Activated CD8-positive, alpha-beta memory T cell treated with anti-CD3 and anti-CD28 coated beads, Interleukin-2, amount 50 U/mL, for 4 hours (primary cell): ENCODE measurements around the gene PTPRN2.
"Not testable (repeated sequence)": the region's sequence is repeated elsewhere in the genome, so short reads cannot be mapped to it uniquely, and the experiment has no call there.

Experiments used
- DNase-seq: peaks from one replicate; pipeline ENCODE4 v3.0.0-alpha.2; 2020

The PTPRN2 gene

GRCh38 chr7:158257516-158258410 lies 329.9 kb downstream of the PTPRN2 start:
- no peak for DNase-seq

GRCh38 chr7:158257001-158257400 lies 330.6 kb downstream of the PTPRN2 start:
- DNase-seq = no peak

GRCh38 chr7:158256091-158256816 lies 331.4 kb downstream of the PTPRN2 start:
- DNase-seq = no peak

- DNase-seq = no peak
These were observed 332.1 kb downstream of the PTPRN2 start for GRCh38 chr7:158255558-158255957.

- no peak for DNase-seq
These were observed 332.5 kb downstream of the PTPRN2 start for GRCh38 chr7:158255156-158255555.

GRCh38 chr7:158253670-158254045 lies 334.0 kb downstream of the PTPRN2 start:
- DNase-seq = not testable (repeated sequence)

GRCh38 chr7:158252837-158253669 lies 334.6 kb downstream of the PTPRN2 start:
- no peak for DNase-seq

- no peak for DNase-seq
These were observed 335.4 kb downstream of the PTPRN2 start for GRCh38 chr7:158252081-158252836.

GRCh38 chr7:158251061-158251965 lies 336.3 kb downstream of the PTPRN2 start:
- DNase-seq = no peak

- no peak for DNase-seq
These were observed 337.9 kb downstream of the PTPRN2 start for GRCh38 chr7:158249692-158250091.

GRCh38 chr7:158248816-158249215 lies 338.8 kb downstream of the PTPRN2 start:
- no peak for DNase-seq

GRCh38 chr7:158247758-158248487 lies 339.7 kb downstream of the PTPRN2 start:
- DNase-seq = no peak

GRCh38 chr7:158246960-158247673 lies 340.5 kb downstream of the PTPRN2 start:
- no peak for DNase-seq

- DNase-seq = no peak
These were observed 341.2 kb downstream of the PTPRN2 start for GRCh38 chr7:158246272-158246959.

- no peak for DNase-seq
These were observed 341.9 kb downstream of the PTPRN2 start for GRCh38 chr7:158245724-158246041.

- DNase-seq = no peak
These were observed 342.5 kb downstream of the PTPRN2 start for GRCh38 chr7:158244873-158245723.

GRCh38 chr7:158244430-158244829 lies 343.2 kb downstream of the PTPRN2 start:
- no peak for DNase-seq

- DNase-seq = no peak
These were observed 345.7 kb downstream of the PTPRN2 start for GRCh38 chr7:158241919-158242318.
